HepG2 (cell line): ENCODE results near the gene CDC42EP5. TPM values are rescaled to one million over a fixed set of nuclear protein-coding genes. Genes with fewer than 3 reads are reported as not detected.

Experiments used
- BRD4 ChIP-seq: sonication (generic); formaldehyde crosslinking; IDR thresholded peaks from 2 replicates; pipeline ENCODE4 v1.4.0; 2020; ENCODE audit warnings: missing genetic modification reagents
- CSRNP2 ChIP-seq: sonication (generic); formaldehyde crosslinking; conservative IDR thresholded peaks from 2 replicates; pipeline ENCODE4 v1.8.0; 2022; ENCODE audit warnings: low read depth, missing genetic modification reagents
- NFKBIZ ChIP-seq: IDR thresholded peaks from 2 replicates; pipeline ENCODE4 v1.6.1; 2018; ENCODE audit warnings: missing genetic modification reagents, missing compliant biosample characterization
- NFYC ChIP-seq: IDR thresholded peaks from 2 replicates; pipeline ENCODE4 v1.6.1; 2016; ENCODE audit warnings: missing genetic modification reagents, missing compliant biosample characterization
- STAT5B ChIP-seq: sonication (generic); formaldehyde crosslinking; IDR thresholded peaks from 2 replicates; pipeline ENCODE4 v1.4.0; 2020; ENCODE audit warnings: missing genetic modification reagents
- TAF15 ChIP-seq: fragments of 200-400 bp; formaldehyde crosslinking; IDR thresholded peaks from one replicate; pipeline ENCODE4 v1.6.1; 2018; ENCODE audit warnings: mild to moderate bottlenecking, low read depth, low read length; ENCODE audit not compliant: poor library complexity, severe bottlenecking
- TOPORS ChIP-seq: sonication (generic); formaldehyde crosslinking; IDR thresholded peaks from 2 replicates; pipeline ENCODE4 v1.8.0; 2023; ENCODE audit warnings: mild to moderate bottlenecking, missing genetic modification reagents
- ZFP41 ChIP-seq: sonication (generic); formaldehyde crosslinking; IDR thresholded peaks from 2 replicates; pipeline ENCODE4 v1.4.0; 2020; ENCODE audit warnings: mild to moderate bottlenecking, missing genetic modification reagents, borderline replicate concordance
- ZNF251 ChIP-seq: sonication (generic); formaldehyde crosslinking; IDR thresholded peaks from 2 replicates; pipeline ENCODE4 v1.9.0; 2021; ENCODE audit warnings: mild to moderate bottlenecking, missing genetic modification reagents
- ZNF280D ChIP-seq: sonication (generic); formaldehyde crosslinking; IDR thresholded peaks from 2 replicates; pipeline ENCODE4 v1.5.1; 2020; ENCODE audit warnings: mild to moderate bottlenecking, missing genetic modification reagents
- ZNF34 ChIP-seq: sonication (generic); formaldehyde crosslinking; IDR thresholded peaks from 2 replicates; pipeline ENCODE4 v1.4.0; 2020; ENCODE audit warnings: mild to moderate bottlenecking, missing genetic modification reagents, borderline replicate concordance
- ZNF589 ChIP-seq: sonication (generic); formaldehyde crosslinking; conservative IDR thresholded peaks from 2 replicates; pipeline ENCODE4 v1.8.0; 2022; ENCODE audit warnings: mild to moderate bottlenecking, moderate library complexity, missing genetic modification reagents
- ZNF629 ChIP-seq: sonication (generic); formaldehyde crosslinking; conservative IDR thresholded peaks from 2 replicates; pipeline ENCODE4 v1.5.0; 2020; ENCODE audit warnings: missing genetic modification reagents
- ZNF790 ChIP-seq: sonication (generic); formaldehyde crosslinking; IDR thresholded peaks from 2 replicates; pipeline ENCODE4 v1.8.0; 2022; ENCODE audit warnings: missing genetic modification reagents, mild to moderate bottlenecking, borderline replicate concordance
- polyA plus RNA-seq, 8 experiments: library from polyadenylated mRNA; depleted of rRNA in 3 of 8; stranded (reverse) in 7 of 8; unstranded in 1 of 8; fragments of >200 nt; fragmentation: Illumina TruSeq in 4 of 8; extraction: Trizol in 4 of 8; gene quantifications; 2 replicates each; pipeline versions ENCODE4 v1.2.1 to v1.2.3, GENCODE V29; 2011 to 2016; ENCODE audit warnings: low read depth in 4 of 8, missing spikeins in 1 of 8, mixed read lengths in 1 of 8; ENCODE audit not compliant: insufficient read depth in 1 of 8
- total RNA-seq, 5 experiments: library from RNA; depleted of rRNA; stranded (reverse); fragments of >200 nt; fragmentation: Illumina TruSeq; extraction: Trizol; gene quantifications; 2 replicates each; pipeline ENCODE4 v1.2.3, GENCODE V29; 2016; ENCODE audit warnings: low read depth in 1 of 5
- TF ChIP-seq, protein P1 (sequence below): sonication (generic); formaldehyde crosslinking; IDR thresholded peaks from 2 replicates; pipeline ENCODE4 v1.5.0; 2020; ENCODE audit warnings: mild to moderate bottlenecking, missing genetic modification reagents
- TF ChIP-seq, protein P2 (sequence below), 2 experiments: sonication (generic) in 1 of 2; formaldehyde crosslinking in 1 of 2; IDR thresholded peaks; 2 replicates each; pipeline versions ENCODE4 v1.4.0 to v1.6.1; 2018 to 2020; ENCODE audit warnings: missing genetic modification reagents in 2 of 2, borderline replicate concordance in 1 of 2, low read depth in 1 of 2, mild to moderate bottlenecking in 1 of 2, missing biosample characterization in 1 of 2
- TF ChIP-seq, protein P3 (sequence below), 2 experiments: fragments of 450-650 bp in 1 of 2; sonication (generic) in 1 of 2; formaldehyde crosslinking; IDR thresholded peaks; 2 replicates each; pipeline versions ENCODE4 v1.5.0 to v1.8.0; 2020 to 2022; ENCODE audit warnings: mild to moderate bottlenecking in 1 of 2, missing genetic modification reagents in 1 of 2

Gene CDC42EP5
- total and polyA plus RNA-seq, 2 of the 13 experiments (the other 11 are each of a cell fraction or from before 2014, with no cell fraction given), result 0.41 to 1.6 TPM

DNA sequence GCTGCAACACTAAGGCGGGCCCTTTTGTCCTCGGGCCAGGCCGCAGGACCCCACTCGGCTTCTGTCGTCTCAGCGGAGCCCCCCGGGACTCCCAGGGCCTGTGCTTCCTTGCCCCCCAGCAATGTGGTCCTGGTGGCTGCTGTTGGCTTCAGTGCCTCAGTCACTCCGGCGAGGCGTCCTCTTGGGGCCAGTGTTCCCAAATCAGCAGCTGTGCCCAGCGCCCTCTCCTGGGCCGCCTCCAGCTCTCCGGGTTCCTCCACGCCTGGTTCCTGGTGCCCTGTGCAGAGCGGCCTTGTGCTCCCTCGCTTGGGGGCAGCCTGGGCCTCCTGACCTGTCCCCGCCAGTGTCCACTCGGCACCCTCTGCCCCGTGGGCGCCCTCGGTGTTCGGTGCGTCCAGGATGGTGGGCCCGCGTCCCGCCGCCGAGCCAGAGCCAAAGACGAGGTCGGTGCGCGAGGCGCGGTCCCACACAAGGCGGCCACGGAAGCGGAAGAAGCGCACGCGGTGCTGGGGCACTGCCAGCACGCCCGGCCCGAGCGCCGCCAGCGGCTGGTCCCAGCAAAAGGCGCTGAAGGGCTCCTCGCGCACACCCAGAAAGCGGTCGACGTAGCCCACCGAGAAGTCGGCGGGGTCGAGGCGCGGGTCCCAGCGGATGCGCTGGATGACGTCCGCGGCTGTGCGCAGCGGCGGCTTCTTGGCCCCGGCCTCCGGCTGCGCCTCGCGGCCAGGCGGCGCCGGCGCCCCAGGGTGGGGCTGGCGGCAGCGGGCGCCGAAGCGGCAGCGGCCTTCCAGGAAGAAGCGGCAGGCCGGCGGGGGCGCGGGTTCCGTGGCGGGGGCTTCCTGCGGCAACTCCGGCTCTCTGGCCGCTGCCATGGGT lies 10.2 kb downstream of the CDC42EP5 start (continued):
- TF ChIP-seq ZNF34 (CRISPR knock-in tag) (no peak), ZNF629 (CRISPR knock-in tag) (peak; percentile 33; the same call in 1 of the 2 replicates), TOPORS (CRISPR knock-in tag) (peak; percentile 82; the same call in 1 of the 2 replicates), ZNF280D (0 out of 2 replicates have a peak, but pooled peaks have one; percentile 3), ZFP41 (CRISPR knock-in tag) (peak; percentile 33; the same call in 1 of the 2 replicates), ZNF251 (CRISPR knock-in tag) (peak; percentile 84; the same call in 1 of the 2 replicates), CSRNP2 (CRISPR knock-in tag) (0 out of 2 replicates have a peak, but pooled peaks have one; percentile 14), STAT5B (no peak; the same call in 1 of the 2 replicates), TAF15 (peak; percentile 22), ZNF790 (peak; percentile 55; the same call in 1 of the 2 replicates), ZNF589 (CRISPR knock-in tag) (0 out of 2 replicates have a peak, but pooled peaks have one; percentile 3), BRD4 (CRISPR knock-in tag) (peak; percentile 81; the same call in 1 of the 2 replicates), NFYC (CRISPR knock-in tag) (no peak), NFKBIZ (CRISPR knock-in tag) (peak; percentile 38; the same call in 1 of the 2 replicates)
- TF ChIP-seq, protein P1, sequence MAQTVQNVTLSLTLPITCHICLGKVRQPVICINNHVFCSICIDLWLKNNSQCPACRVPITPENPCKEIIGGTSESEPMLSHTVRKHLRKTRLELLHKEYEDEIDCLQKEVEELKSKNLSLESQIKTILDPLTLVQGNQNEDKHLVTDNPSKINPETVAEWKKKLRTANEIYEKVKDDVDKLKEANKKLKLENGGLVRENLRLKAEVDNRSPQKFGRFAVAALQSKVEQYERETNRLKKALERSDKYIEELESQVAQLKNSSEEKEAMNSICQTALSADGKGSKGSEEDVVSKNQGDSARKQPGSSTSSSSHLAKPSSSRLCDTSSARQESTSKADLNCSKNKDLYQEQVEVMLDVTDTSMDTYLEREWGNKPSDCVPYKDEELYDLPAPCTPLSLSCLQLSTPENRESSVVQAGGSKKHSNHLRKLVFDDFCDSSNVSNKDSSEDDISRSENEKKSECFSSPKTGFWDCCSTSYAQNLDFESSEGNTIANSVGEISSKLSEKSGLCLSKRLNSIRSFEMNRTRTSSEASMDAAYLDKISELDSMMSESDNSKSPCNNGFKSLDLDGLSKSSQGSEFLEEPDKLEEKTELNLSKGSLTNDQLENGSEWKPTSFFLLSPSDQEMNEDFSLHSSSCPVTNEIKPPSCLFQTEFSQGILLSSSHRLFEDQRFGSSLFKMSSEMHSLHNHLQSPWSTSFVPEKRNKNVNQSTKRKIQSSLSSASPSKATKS (CRISPR knock-in tag), result no peak
- TF ChIP-seq, protein P2, sequence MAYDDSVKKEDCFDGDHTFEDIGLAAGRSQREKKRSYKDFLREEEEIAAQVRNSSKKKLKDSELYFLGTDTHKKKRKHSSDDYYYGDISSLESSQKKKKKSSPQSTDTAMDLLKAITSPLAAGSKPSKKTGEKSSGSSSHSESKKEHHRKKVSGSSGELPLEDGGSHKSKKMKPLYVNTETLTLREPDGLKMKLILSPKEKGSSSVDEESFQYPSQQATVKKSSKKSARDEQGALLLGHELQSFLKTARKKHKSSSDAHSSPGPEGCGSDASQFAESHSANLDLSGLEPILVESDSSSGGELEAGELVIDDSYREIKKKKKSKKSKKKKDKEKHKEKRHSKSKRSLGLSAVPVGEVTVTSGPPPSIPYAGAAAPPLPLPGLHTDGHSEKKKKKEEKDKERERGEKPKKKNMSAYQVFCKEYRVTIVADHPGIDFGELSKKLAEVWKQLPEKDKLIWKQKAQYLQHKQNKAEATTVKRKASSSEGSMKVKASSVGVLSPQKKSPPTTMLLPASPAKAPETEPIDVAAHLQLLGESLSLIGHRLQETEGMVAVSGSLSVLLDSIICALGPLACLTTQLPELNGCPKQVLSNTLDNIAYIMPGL (CRISPR knock-in tag; IDR thresholded peaks at IDR 0.05; ENCODE audit: borderline replicate concordance in 1 of 2, low read depth in 1 of 2), result peak; percentile 45 to 89; a peak in 3 of 4 replicates
- TF ChIP-seq, protein P3, sequence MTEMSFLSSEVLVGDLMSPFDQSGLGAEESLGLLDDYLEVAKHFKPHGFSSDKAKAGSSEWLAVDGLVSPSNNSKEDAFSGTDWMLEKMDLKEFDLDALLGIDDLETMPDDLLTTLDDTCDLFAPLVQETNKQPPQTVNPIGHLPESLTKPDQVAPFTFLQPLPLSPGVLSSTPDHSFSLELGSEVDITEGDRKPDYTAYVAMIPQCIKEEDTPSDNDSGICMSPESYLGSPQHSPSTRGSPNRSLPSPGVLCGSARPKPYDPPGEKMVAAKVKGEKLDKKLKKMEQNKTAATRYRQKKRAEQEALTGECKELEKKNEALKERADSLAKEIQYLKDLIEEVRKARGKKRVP (CRISPR knock-in tag; IDR thresholded peaks at IDR 0.05), result no peak
